Urinary bladder (tissue), 4 donors: Measurements from ENCODE around the gene LYRM7. TPM values are rescaled to one million over a fixed set of nuclear protein-coding genes. Genes with fewer than 3 reads are reported as not detected.
A peak's percentile ranks its signal among the peaks of the same experiment; 100 is the strongest.
"Not testable (repeated sequence)": the region's sequence is repeated elsewhere in the genome, so short reads cannot be mapped to it uniquely, and the experiment has no call there.

Experiments
- DNase-seq: peaks from one replicate; pipeline ENCODE4 v3.0.0-alpha.2; 2015; ENCODE audit errors: extremely low spot score
- H3K27ac ChIP-seq: one replicate; pipeline ENCODE4 v1.5.1; 2013; ENCODE audit warnings: low read depth, mild to moderate bottlenecking, moderate library complexity
- H3K36me3 ChIP-seq: one replicate; pipeline ENCODE4 v1.6.1; 2013; ENCODE audit warnings: mild to moderate bottlenecking, moderate library complexity; ENCODE audit not compliant: insufficient read depth
- H3K4me1 ChIP-seq: one replicate; pipeline ENCODE4 v1.6.1; 2013; ENCODE audit warnings: mild to moderate bottlenecking, moderate library complexity; ENCODE audit not compliant: insufficient read depth
- H3K4me3 ChIP-seq: one replicate; pipeline ENCODE4 v1.5.1; 2013; ENCODE audit warnings: low read depth, low read length
- WGBS: extraction: QIAGEN DNeasy Blood & Tissue Kit; methylation state at CpG from one replicate; pipeline ENCODE4 v1.1.7; 2013; 5-methylcytosine and 5-hydroxymethylcytosine counted together
- polyA plus RNA-seq: library from polyadenylated mRNA; stranded (reverse); fragments of 200-250 nt; gene quantifications from one replicate; pipeline ENCODE4 v1.2.3, GENCODE V29; 2013
- total RNA-seq: library from RNA; depleted of rRNA; stranded (reverse); fragments of >200 nt; gene quantifications from one replicate; pipeline ENCODE4 v1.2.3, GENCODE V29; 2014
- donor health status: healthy with polysubstance abuse.
- donor health status: healthy.

The LYRM7 gene
- total and polyA plus RNA-seq, 2 donors: 6.7 to 24.1 TPM

DNA sequence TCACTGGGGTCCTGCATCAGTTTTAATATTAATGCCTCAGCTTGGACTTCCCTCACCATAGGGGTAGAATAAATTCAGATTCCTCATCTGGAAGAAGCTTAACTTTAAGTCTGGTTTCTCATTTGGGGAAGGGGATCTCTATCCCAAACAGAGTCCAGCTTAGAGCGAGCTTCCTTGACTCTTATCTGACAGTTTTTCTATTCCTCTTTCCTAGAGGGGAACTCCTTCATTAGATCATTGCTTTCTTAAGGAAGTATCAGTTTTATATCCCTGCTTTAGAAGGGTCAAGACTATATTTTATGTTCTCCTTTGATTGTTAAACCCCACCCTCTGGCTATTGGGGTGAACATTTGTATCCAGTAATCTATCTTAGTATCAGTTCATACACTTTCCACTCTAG, 68.9 kb downstream of the LYRM7 start:
- no peak overlapping the region for H3K4me3 ChIP-seq
- 70% methylated on average over 1 of the region's 1 CpG for WGBS
- H3K36me3 ChIP-seq: no peaks in the 10 kb centered on the region
- DNase-seq: no peak
- no peaks in the 10 kb centered on the region for H3K4me1 ChIP-seq
- H3K27ac ChIP-seq: no peak overlapping the region

DNA sequence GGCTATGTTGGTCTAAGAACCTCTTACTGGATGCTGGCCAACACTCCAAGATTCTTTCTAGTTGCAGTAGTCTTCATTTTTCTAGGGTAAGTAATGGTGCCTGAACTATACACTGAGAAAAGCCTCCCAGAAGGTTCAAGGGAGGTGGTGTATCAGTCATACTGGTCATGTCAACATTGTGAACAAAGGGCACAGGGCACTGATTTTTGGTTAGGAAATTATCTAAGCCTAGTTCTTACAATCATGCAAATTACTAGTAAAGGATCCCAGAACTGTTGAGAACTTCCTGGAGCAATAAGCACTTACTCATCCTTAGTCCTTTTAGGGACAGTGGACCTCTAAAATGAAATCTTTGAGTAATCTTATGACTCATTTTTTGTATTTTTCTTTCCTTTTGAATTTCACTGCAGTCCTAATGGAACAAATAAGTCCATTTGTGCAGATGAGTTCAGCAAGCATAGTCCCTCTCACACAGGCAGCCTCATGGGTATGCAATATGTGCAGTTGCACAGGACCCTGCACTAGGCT, 72.0 kb downstream of the LYRM7 start:
- no peaks in the 10 kb centered on the region for H3K36me3 ChIP-seq
- no peaks in the 10 kb centered on the region for H3K4me1 ChIP-seq
- no peak overlapping the region for H3K4me3 ChIP-seq
- no peak for DNase-seq
- H3K27ac ChIP-seq: no peak overlapping the region

DNA sequence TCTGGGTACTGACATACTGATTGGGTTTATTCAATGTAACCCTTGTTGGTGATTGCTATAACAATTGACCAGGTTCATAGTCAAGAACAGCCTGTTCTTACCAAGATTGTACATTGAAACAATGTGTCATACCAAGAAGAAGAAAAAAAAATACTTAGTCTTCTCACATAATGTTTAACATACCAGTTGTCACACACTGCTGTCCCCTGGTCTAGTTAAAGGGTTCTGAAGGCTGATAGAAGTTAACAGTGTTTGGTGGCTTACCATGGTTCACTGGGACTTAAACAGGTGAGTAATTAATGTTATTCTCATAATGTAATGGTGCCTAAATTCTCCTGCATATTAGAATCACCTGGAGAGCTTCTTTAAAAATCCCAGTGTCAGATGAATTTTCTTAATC, 74.6 kb downstream of the LYRM7 start:
- H3K4me3 ChIP-seq: no peak overlapping the region
- H3K4me1 ChIP-seq: no peaks in the 10 kb centered on the region
- H3K36me3 ChIP-seq: no peaks in the 10 kb centered on the region
- DNase-seq: no peak
- H3K27ac ChIP-seq: no peak overlapping the region

DNA sequence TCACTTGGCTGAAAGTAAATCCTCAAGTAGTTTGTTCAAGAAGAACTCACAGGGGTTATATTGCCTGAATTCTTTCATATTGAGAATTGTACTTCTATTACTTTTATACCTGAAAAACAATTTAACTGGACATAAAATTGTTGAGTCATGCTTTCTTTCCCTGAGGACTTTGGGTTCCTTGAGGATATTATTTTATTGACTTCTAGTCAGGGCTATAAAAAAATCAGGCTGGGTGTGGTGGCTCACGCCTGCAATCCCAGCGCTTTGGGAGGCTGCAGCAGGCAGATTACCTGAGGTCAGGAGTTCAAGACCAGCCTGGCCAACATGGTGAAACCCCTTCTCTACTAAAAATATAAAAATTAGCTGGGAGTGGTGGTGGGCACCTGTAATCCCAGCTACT, 75.2 kb downstream of the LYRM7 start:
- H3K27ac ChIP-seq: no peak overlapping the region
- H3K36me3 ChIP-seq: no peaks in the 10 kb centered on the region
- no peak overlapping the region for H3K4me3 ChIP-seq
- no peaks in the 10 kb centered on the region for H3K4me1 ChIP-seq
- DNase-seq: no peak
- WGBS: 95% methylated on average over 2 of the region's 2 CpGs

DNA sequence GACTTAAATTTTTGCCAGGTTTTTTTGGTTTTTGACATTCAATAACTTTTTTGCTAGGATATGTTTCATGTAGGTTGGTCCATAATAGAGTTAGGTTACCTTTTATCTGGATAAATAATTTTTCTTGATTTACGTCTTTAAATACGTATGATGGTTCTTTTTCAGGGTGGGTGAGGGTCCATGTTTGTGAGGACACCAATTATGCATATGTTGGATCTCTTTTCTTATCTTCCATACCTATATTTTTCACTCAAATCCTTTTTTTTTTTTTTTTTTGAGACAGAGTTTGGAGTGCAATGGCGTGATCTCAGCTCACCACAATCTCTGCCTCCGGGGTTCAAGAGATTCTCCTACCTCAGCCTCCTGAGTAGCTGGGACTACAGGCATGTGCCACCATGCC, 75.8 kb downstream of the LYRM7 start:
- Histone ChIP-seq H3K4me1 (no peaks in the 10 kb centered on the region), H3K36me3 (no peaks in the 10 kb centered on the region), H3K27ac (no peak overlapping the region), H3K4me3 (no peak overlapping the region)
- DNase-seq: no peak
- 96% methylated on average over 4 of the region's 4 CpGs for WGBS

DNA sequence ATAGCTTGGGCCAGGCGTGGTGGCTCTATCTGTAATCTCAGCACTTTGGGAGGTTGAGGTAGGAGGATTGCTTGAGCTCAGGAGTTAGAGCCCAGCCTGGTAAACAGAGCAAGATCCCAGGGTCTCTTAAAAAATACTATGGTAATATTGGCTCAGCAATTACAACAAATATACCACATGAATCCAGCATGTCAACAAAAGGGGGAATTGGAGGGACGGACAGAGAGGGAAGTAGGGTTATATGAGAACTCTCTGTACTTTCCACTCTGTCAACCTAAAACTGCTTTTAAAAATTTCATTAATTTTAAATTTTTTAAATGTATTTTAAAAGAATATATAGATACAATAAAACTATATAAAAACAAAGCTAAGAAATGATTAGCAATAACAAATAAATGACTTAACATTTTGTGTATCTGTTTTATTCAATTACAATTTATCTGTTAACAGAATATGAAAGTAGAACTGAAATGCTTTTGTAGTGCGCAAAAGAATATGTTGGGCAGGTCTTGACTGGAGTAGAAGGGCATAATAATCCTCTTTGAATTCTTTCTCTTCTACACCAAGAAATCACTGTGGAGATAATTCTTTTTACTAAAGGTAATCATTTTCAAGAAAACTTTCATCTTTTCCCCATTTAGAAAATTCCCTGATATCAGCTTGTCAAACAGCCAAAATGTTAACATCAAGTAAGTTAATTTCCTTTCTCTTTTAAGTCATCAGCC, 80.2 kb downstream of the LYRM7 start:
- Histone ChIP-seq H3K27ac (no peak overlapping the region), H3K4me3 (no peak overlapping the region), H3K4me1 (no peaks in the 10 kb centered on the region), H3K36me3 (no peaks in the 10 kb centered on the region)
- no peak for DNase-seq
- 82% methylated on average over 3 of the region's 3 CpGs for WGBS

DNA sequence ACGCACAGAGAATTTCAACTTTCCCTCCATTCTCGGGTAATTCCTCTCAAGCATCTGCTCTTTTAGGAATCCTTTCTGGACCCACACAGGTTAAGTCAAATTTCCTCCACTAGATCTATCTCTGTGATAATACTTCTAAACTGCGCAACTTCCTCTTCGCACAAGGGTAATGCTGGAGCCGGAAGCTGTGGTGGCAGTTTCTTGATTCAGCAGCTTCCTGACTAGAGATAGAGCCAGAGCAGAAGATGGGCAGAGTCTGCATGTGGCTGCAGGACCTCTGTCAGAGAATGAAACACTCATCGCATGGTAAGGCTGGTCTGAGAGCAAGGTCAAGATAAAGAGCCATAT, 82.1 kb downstream of the LYRM7 start:
- Histone ChIP-seq H3K36me3 (no peaks in the 10 kb centered on the region), H3K27ac (no peak overlapping the region), H3K4me1 (no peaks in the 10 kb centered on the region), H3K4me3 (peak overlapping the region; percentile 12)
- WGBS: 59% methylated on average over 6 of the region's 6 CpGs
- no peak for DNase-seq

DNA sequence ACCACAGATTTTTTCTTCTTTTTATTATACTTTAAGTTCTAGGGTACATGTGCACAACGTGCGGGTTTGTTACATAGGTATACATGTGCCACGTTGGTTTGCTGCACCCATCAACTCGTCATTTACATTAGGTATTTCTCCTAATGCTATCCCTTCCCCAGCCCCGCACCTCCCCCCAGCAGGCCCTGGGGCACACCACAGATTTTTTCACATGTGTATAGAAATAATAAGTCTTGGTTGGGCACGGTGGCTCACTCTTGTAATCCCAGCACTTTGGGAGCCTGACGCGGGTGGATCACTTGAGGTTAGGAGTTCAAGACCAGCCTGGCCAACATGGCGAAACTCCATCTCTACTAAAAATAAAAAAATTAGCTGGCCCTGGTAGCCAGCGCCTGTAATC, 83.3 kb downstream of the LYRM7 start:
- DNase-seq, H3K4me1 ChIP-seq, H3K4me3 ChIP-seq, H3K36me3 ChIP-seq: not testable (repeated sequence)
- peak overlapping the region; percentile 23 for H3K27ac ChIP-seq
- WGBS: 90% methylated on average over 10 of the region's 10 CpGs

DNA sequence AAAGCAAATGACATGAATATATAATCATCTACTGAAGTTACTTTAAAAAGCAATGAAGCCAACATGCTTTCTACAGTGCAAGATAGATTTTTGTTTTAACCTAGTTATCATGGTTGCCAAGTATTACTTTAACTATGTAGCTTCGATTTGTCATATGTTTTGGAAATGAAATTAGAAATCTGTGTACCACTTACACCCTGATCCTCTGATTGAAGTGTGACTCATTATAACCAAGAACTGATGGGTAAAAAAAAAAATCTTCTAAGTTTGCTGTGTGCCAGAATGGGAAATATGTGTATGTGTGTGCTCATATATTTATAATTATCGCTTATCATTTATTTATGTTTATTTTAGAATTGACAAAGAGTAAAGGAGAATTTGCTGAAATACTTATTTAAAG, 84.0 kb downstream of the LYRM7 start:
- WGBS: 85% methylated on average over 2 of the region's 2 CpGs
- Histone ChIP-seq H3K27ac (no peak overlapping the region), H3K4me3 (no peak overlapping the region), H3K36me3 (no peaks in the 10 kb centered on the region), H3K4me1 (no peaks in the 10 kb centered on the region)
- no peak for DNase-seq

Other genes with a start within 250 kb of the LYRM7 start
- gene HINT1, start 5.7 kb upstream of the LYRM7 start, total RNA-seq: 111 TPM
- gene HINT1, start 5.7 kb upstream of the LYRM7 start, polyA plus RNA-seq: 239 TPM
- 45.5 TPM for gene CDC42SE2, start 93.1 kb downstream of the LYRM7 start, total RNA-seq
- gene CDC42SE2, start 93.1 kb downstream of the LYRM7 start, polyA plus RNA-seq: 18.6 TPM